Measurements from ENCODE around the gene WT1. TPM values are rescaled to one million over a fixed set of nuclear protein-coding genes. Genes with fewer than 3 reads are reported as not detected.

Gene WT1
- total and polyA plus RNA-seq, 2 donors from 2014 or later = 0.66 to 15.0 TPM

GRCh38 chr11:32456864-32457263 lies 21.5 kb upstream of the WT1 start:
- Histone ChIP-seq H3K9ac (ENCODE audit: low read length in 3 of 3) (no peak overlapping the region), H3K4me1 (ENCODE audit: control insufficient read depth in 2 of 3, insufficient read depth in 2 of 3, low read depth in 1 of 3, low read length in 3 of 3) (no peaks in the 10 kb centered on the region), H3K36me3 (ENCODE audit: control insufficient read depth in 2 of 3, insufficient read depth in 3 of 3, low read length in 3 of 3) (no peaks in the 10 kb centered on the region), H3K27me3 (ENCODE audit: control insufficient read depth, insufficient read depth, low read length) (no peaks in the 10 kb centered on the region), H3K4me3 (ENCODE audit: low read length in 3 of 3) (no peak overlapping the region), H3K9me3 (ENCODE audit: control insufficient read depth in 2 of 3, insufficient read depth in 1 of 3, low read length in 3 of 3) (no peaks in the 10 kb centered on the region), H3K27ac (ENCODE audit: low read depth in 2 of 2, low read length in 2 of 2) (no peak overlapping the region)
- intact Hi-C loops (cut with DNase I) = no loop called here
- no peak for FAIRE-seq
- TF ChIP-seq CTCF (IDR thresholded peaks at IDR 0.05; ENCODE audit: borderline replicate concordance, extremely low read depth, insufficient read depth) = no peak
- no peak for DNase-seq

- Histone ChIP-seq H3K36me3 (ENCODE audit: control insufficient read depth in 2 of 3, insufficient read depth in 3 of 3, low read length in 3 of 3) (no peaks in the 10 kb centered on the region), H3K4me1 (ENCODE audit: control insufficient read depth in 2 of 3, insufficient read depth in 2 of 3, low read depth in 1 of 3, low read length in 3 of 3) (no peaks in the 10 kb centered on the region), H3K9me3 (ENCODE audit: control insufficient read depth in 2 of 3, insufficient read depth in 1 of 3, low read length in 3 of 3) (no peaks in the 10 kb centered on the region), H3K4me3 (ENCODE audit: low read length in 3 of 3) (no peak overlapping the region), H3K27ac (ENCODE audit: low read depth in 2 of 2, low read length in 2 of 2) (no peak overlapping the region), H3K27me3 (ENCODE audit: control insufficient read depth, insufficient read depth, low read length) (no peaks in the 10 kb centered on the region), H3K9ac (ENCODE audit: low read length in 3 of 3) (no peak overlapping the region)
- DNase-seq (no peak), FAIRE-seq (no peak)
- intact Hi-C loops (cut with DNase I) = no loop called here
- TF ChIP-seq CTCF (IDR thresholded peaks at IDR 0.05; ENCODE audit: borderline replicate concordance, extremely low read depth, insufficient read depth) = no peak
Observed at GRCh38 chr11:32454993-32455392, 19.7 kb upstream of the WT1 start.

GRCh38 chr11:32451808-32452207 lies 16.5 kb upstream of the WT1 start:
- H3K4me3 ChIP-seq (ENCODE audit: low read length in 3 of 3) = no peak overlapping the region
- no peaks in the 10 kb centered on the region for H3K36me3 ChIP-seq (ENCODE audit: control insufficient read depth in 2 of 3, insufficient read depth in 3 of 3, low read length in 3 of 3)
- no peak overlapping the region for H3K27ac ChIP-seq (ENCODE audit: low read depth in 2 of 2, low read length in 2 of 2)
- no peak overlapping the region for H3K9ac ChIP-seq (ENCODE audit: low read length in 3 of 3)
- intact Hi-C loops (cut with DNase I) = no loop called here
- DNase-seq (peak in 1 of 5 donors; percentile 63), FAIRE-seq (no peak)
- H3K4me1 ChIP-seq (ENCODE audit: control insufficient read depth in 2 of 3, insufficient read depth in 2 of 3, low read depth in 1 of 3, low read length in 3 of 3) = peaks cover 0 to 4% (median 0%) of the 10 kb centered on the region in 3 donors
- no peak for TF ChIP-seq CTCF (IDR thresholded peaks at IDR 0.05; ENCODE audit: borderline replicate concordance, extremely low read depth, insufficient read depth)
- no peaks in the 10 kb centered on the region for H3K27me3 ChIP-seq (ENCODE audit: control insufficient read depth, insufficient read depth, low read length)
- no peaks in the 10 kb centered on the region for H3K9me3 ChIP-seq (ENCODE audit: control insufficient read depth in 2 of 3, insufficient read depth in 1 of 3, low read length in 3 of 3)

GRCh38 chr11:32450372-32450771 lies 15.0 kb upstream of the WT1 start:
- Histone ChIP-seq H3K36me3 (ENCODE audit: control insufficient read depth in 2 of 3, insufficient read depth in 3 of 3, low read length in 3 of 3) (no peaks in the 10 kb centered on the region), H3K9ac (ENCODE audit: low read length in 3 of 3) (no peak overlapping the region), H3K27me3 (ENCODE audit: control insufficient read depth, insufficient read depth, low read length) (no peaks in the 10 kb centered on the region), H3K4me1 (ENCODE audit: control insufficient read depth in 2 of 3, insufficient read depth in 2 of 3, low read depth in 1 of 3, low read length in 3 of 3) (peaks cover 0 to 4% (median 0%) of the 10 kb centered on the region in 3 donors), H3K9me3 (ENCODE audit: control insufficient read depth in 2 of 3, insufficient read depth in 1 of 3, low read length in 3 of 3) (no peaks in the 10 kb centered on the region), H3K4me3 (ENCODE audit: low read length in 3 of 3) (no peak overlapping the region), H3K27ac (ENCODE audit: low read depth in 2 of 2, low read length in 2 of 2) (no peak overlapping the region)
- no peak for DNase-seq
- intact Hi-C loops (cut with DNase I) = no loop called here
- FAIRE-seq = no peak
- TF ChIP-seq CTCF (IDR thresholded peaks at IDR 0.05; ENCODE audit: borderline replicate concordance, extremely low read depth, insufficient read depth) = no peak
